PFSK-1 (cell line): ENCODE results near the gene FOLH1. TPM values are rescaled to one million over a fixed set of nuclear protein-coding genes. Genes with fewer than 3 reads are reported as not detected.

Experiments used
- FOXP2 ChIP-seq: optimal IDR thresholded peaks from 2 replicates; pipeline ENCODE3; 2011; ENCODE audit warnings: borderline replicate concordance, control low read depth, inconsistent platforms; ENCODE audit not compliant: insufficient read depth; ENCODE audit errors: extremely low read length, extremely low read depth
- POLR2AphosphoS5 ChIP-seq: IDR thresholded peaks from 2 replicates; pipeline ENCODE4 v1.6.1; 2012; ENCODE audit warnings: low read depth, mild to moderate bottlenecking, control low read depth, low read length, moderate library complexity
- SIN3A ChIP-seq: IDR thresholded peaks from 2 replicates; pipeline ENCODE4 v1.6.1; 2012; ENCODE audit warnings: mild to moderate bottlenecking, low read length, moderate library complexity, borderline replicate concordance; ENCODE audit not compliant: insufficient read depth
- TAF1 ChIP-seq: IDR thresholded peaks from 2 replicates; pipeline ENCODE4 v1.6.1; 2012; ENCODE audit warnings: low read length, control low read depth, borderline replicate concordance; ENCODE audit not compliant: insufficient read depth
- polyA plus RNA-seq: library from polyadenylated mRNA; unstranded; fragments of >200 nt; gene quantifications from one replicate; pipeline ENCODE4 v1.2.1, GENCODE V29; 2012; ENCODE audit warnings: low read depth, missing spikeins; ENCODE audit not compliant: insufficient read length
- TF ChIP-seq, protein P1 (sequence below), 2 experiments: IDR thresholded peaks; 2 replicates each; pipeline versions ENCODE4 v1.6.1 to v1.8.0; 2011 to 2012; ENCODE audit warnings: low read depth in 2 of 2, low read length in 2 of 2, control low read depth in 1 of 2, inconsistent platforms in 1 of 2, mild to moderate bottlenecking in 1 of 2, moderate library complexity in 1 of 2; ENCODE audit not compliant: insufficient read depth in 1 of 2

FOLH1 gene
- polyA plus RNA-seq, result not detected

GRCh38 chr11:49208006-49208721 is at the start of gene FOLH1:
TSS of gene FOLH1 (minus strand) at chr11:49208602. CDS start at chr11:49208409, 193 bp downstream.
- TF ChIP-seq SIN3A (no peak), TAF1 (no peak), POLR2AphosphoS5 (no peak), FOXP2 (no peak)
- TF ChIP-seq, protein P1, sequence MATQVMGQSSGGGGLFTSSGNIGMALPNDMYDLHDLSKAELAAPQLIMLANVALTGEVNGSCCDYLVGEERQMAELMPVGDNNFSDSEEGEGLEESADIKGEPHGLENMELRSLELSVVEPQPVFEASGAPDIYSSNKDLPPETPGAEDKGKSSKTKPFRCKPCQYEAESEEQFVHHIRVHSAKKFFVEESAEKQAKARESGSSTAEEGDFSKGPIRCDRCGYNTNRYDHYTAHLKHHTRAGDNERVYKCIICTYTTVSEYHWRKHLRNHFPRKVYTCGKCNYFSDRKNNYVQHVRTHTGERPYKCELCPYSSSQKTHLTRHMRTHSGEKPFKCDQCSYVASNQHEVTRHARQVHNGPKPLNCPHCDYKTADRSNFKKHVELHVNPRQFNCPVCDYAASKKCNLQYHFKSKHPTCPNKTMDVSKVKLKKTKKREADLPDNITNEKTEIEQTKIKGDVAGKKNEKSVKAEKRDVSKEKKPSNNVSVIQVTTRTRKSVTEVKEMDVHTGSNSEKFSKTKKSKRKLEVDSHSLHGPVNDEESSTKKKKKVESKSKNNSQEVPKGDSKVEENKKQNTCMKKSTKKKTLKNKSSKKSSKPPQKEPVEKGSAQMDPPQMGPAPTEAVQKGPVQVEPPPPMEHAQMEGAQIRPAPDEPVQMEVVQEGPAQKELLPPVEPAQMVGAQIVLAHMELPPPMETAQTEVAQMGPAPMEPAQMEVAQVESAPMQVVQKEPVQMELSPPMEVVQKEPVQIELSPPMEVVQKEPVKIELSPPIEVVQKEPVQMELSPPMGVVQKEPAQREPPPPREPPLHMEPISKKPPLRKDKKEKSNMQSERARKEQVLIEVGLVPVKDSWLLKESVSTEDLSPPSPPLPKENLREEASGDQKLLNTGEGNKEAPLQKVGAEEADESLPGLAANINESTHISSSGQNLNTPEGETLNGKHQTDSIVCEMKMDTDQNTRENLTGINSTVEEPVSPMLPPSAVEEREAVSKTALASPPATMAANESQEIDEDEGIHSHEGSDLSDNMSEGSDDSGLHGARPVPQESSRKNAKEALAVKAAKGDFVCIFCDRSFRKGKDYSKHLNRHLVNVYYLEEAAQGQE (IDR thresholded peaks at IDR 0.05; ENCODE audit: insufficient read depth in 1 of 2, low read depth in 2 of 2, low read length in 2 of 2), result no peak

GRCh38 chr11:49221112-49221511 is 12.7 kb upstream of the FOLH1 start:
- TF ChIP-seq POLR2AphosphoS5 (no peak), TAF1 (no peak), FOXP2 (no peak), SIN3A (no peak)
- TF ChIP-seq, protein P1 (IDR thresholded peaks at IDR 0.05; ENCODE audit: insufficient read depth in 1 of 2, low read depth in 2 of 2, low read length in 2 of 2), result no peak

DNA sequence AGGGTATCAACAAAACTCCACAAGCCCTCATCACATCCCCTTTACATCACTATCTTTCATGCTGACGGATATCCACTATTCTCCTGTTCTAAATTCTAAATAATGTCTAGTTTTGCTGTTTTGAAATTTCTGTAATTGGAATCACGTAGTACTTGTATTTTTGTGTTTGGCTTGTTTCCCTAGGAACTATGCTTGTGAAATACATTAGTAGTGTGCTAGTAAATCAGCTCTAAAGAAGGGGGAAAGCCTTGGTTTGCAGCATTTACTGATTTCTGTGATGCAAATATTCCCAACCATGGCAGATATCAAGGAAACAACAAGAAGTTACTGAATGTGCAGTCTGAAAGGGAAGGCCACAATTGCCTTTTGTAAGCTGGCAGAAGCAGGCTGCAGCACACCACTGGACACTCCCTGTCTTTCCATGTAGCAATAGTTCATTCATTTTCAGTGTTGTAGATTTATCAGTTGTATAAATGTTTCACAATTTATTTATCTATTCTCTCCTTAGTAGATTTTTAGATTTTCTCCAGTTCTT is 4.7 kb upstream of the FOLH1 start:
- TF ChIP-seq POLR2AphosphoS5 (no peak), FOXP2 (no peak), SIN3A (no peak), TAF1 (no peak)
- TF ChIP-seq, protein P1 (IDR thresholded peaks at IDR 0.05; ENCODE audit: insufficient read depth in 1 of 2, low read depth in 2 of 2, low read length in 2 of 2), result no peak

DNA sequence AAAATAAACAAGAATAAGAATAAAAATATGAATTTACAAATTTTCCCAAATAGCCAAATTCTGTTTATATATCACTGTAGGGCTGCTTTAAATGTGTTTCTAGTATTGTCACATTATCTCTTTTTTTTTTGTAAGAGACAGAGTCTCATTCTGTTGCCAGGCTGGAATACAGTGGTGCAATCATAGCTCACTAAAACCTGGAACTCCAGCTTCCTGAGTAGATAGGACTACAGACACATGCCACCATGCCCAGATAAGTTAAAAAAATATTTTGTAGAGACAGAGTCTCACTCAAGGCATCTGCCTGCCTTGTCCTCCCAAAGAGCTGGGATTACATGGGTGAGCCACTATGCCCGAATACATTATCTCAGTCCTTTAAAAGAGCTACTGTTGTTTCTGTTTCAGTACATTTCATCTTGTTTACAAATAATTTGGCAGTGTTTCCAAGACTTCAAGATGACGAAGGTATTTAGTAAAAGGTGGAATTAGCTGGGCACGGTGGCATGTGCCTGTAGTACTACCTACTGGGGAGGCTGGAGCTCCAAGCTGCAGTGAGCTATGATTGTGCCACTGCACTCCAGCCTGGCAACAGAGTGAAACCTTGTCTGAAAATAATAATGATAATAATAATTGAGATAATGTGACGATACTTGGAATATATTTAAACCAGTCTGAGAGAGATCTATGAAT is 6.0 kb downstream of the FOLH1 start:
- TF ChIP-seq SIN3A (no peak), POLR2AphosphoS5 (no peak), TAF1 (no peak), FOXP2 (no peak)
- TF ChIP-seq, protein P1 (IDR thresholded peaks at IDR 0.05; ENCODE audit: insufficient read depth in 1 of 2, low read depth in 2 of 2, low read length in 2 of 2), result no peak
